MCF 10A (cell line): ENCODE results near the gene THBD. TPM values are rescaled to one million over a fixed set of nuclear protein-coding genes. Genes with fewer than 3 reads are reported as not detected.

Experiments
- BruUV-seq: library from RNA; stranded (reverse); fragments of 400-500 nt; replicated peaks from 2 replicates; lab custom pipeline; 2021; lab: Mats Ljungman, UMichigan
- CTCF ChIA-PET: fragments of 300-600 bp; sonication (Branson Sonifier 250); formaldehyde crosslinking; extraction: SDS; loops from one replicate; lab custom pipeline; 2021; ENCODE audit warnings: antibody characterized with exemption, inconsistent platforms; lab: Yijun Ruan, JAX
- POLR2A ChIA-PET: fragments of 300-600, 350-650 bp; sonication (Branson Sonifier 250); formaldehyde crosslinking; extraction: SDS; loops from one replicate; lab custom pipeline; 2020; ENCODE audit warnings: antibody characterized with exemption, inconsistent platforms; lab: Yijun Ruan, JAX
- DNase-seq: peaks from one replicate; pipeline ENCODE4 v3.0.0-alpha.2; 2018; ENCODE audit not compliant: unreplicated experiment
- H3K27ac Mint-ChIP-seq: one replicate; pipeline ENCODE4 v1.8.0; 2022; ENCODE audit warnings: mild to moderate bottlenecking, low read depth, mixed read lengths; ENCODE audit not compliant: unreplicated experiment
- H3K27me3 Mint-ChIP-seq: one replicate; pipeline ENCODE4 v1.8.0; 2022; ENCODE audit warnings: mixed read lengths; ENCODE audit not compliant: insufficient read depth, unreplicated experiment
- H3K36me3 Mint-ChIP-seq: one replicate; pipeline ENCODE4 v1.8.0; 2022; ENCODE audit warnings: mild to moderate bottlenecking, moderate library complexity, mixed read lengths; ENCODE audit not compliant: insufficient read depth, unreplicated experiment
- H3K4me1 Mint-ChIP-seq: one replicate; pipeline ENCODE4 v1.8.0; 2022; ENCODE audit warnings: mixed read lengths; ENCODE audit not compliant: insufficient read depth, unreplicated experiment
- H3K4me3 Mint-ChIP-seq: one replicate; pipeline ENCODE4 v1.8.0; 2022; ENCODE audit warnings: mild to moderate bottlenecking, moderate library complexity, mixed read lengths; ENCODE audit not compliant: unreplicated experiment
- H3K9me3 Mint-ChIP-seq: one replicate; pipeline ENCODE4 v1.8.0; 2022; ENCODE audit warnings: mixed read lengths; ENCODE audit not compliant: unreplicated experiment
- CTCF ChIP-seq: fragments of 200-600 bp; IDR thresholded peaks from one replicate; pipeline ENCODE4 v1.8.0; 2022; ENCODE audit warnings: antibody characterized with exemption, mild to moderate bottlenecking; ENCODE audit not compliant: unreplicated experiment
- intact Hi-C: fragments of 100-400 bp; cut with micrococcal nuclease; formaldehyde crosslinking; loops from 2 replicates; pipeline ENCODE4 v1.14.1; 2022
- total RNA-seq: library from RNA; stranded (reverse); gene quantifications from 2 replicates; pipeline ENCODE4 v1.2.3, GENCODE V29; 2022

THBD gene
- total RNA-seq, 1 experiment from 2014 or later = 15.4 TPM

- H3K27me3 Mint-ChIP-seq = no peaks in the 10 kb centered on the region
- no peak overlapping the region for H3K27ac Mint-ChIP-seq
- CTCF ChIA-PET = interaction anchor here (0.6 kb wide), 2 partner anchors 113 to 255 kb away, joined by 4 to 6 read pairs; no protein-coding TSS in a partner anchor
- intact Hi-C loops = no loop called here
- no peak overlapping the region for H3K4me3 Mint-ChIP-seq
- no peaks in the 10 kb centered on the region for H3K36me3 Mint-ChIP-seq
- no TSS peak for BruUV-seq
- no peak for DNase-seq
- TF ChIP-seq CTCF = no peak
- H3K9me3 Mint-ChIP-seq = no peaks in the 10 kb centered on the region
- POLR2A ChIA-PET = no interaction called here
- peaks cover 14% of the 10 kb centered on the region for H3K4me1 Mint-ChIP-seq
Measured at GRCh38 chr20:23017516-23017915, 32.0 kb downstream of the THBD start.

DNA sequence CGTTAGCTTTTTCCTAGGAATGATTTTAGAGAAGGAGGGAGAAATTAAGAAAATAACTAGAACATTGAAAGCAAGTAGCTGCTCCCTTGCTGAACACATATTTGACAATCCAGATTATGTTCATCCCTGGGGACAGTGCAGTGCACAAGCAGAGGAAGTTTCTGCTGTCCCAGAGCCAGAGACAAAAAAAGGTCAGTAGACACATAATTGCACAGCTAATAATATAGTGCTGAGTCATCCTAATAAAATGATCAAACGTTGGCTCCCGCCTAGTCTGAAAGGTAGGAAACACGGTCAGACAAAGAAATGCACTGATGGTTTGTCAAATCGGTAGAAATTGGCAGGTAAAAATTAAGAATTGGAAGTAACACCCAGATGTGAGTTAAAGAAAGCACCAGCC lies 36.0 kb downstream of the THBD start:
- peaks cover 12% of the 10 kb centered on the region for H3K4me1 Mint-ChIP-seq
- CTCF ChIA-PET = interaction anchor here (0.6 to 1.8 kb wide), 4 partner anchors 15 to 288 kb away, joined by 3 to 6 read pairs (median 4); no protein-coding TSS in a partner anchor
- intact Hi-C loops = no loop called here

GRCh38 chr20:23011008-23011721 lies 38.3 kb downstream of the THBD start:
- intact Hi-C loops = no loop called here
- BruUV-seq = no TSS peak

More for the DNA sequence above, 36.0 kb downstream of the THBD start:
- POLR2A ChIA-PET = interaction anchor here (0.6 to 1.5 kb wide), 3 partner anchors 32 to 239 kb away, joined by 3 to 8 read pairs (median 3); no protein-coding TSS in a partner anchor
- BruUV-seq = no TSS peak
- Mint-ChIP-seq H3K27ac (no peak overlapping the region), H3K4me3 (no peak overlapping the region), H3K36me3 (no peaks in the 10 kb centered on the region), H3K27me3 (no peaks in the 10 kb centered on the region), H3K9me3 (no peaks in the 10 kb centered on the region)
- DNase-seq = no peak
- no peak for TF ChIP-seq CTCF

More at GRCh38 chr20:23011008-23011721, 38.3 kb downstream of the THBD start:
- POLR2A ChIA-PET = no interaction called here
- no peak overlapping the region for H3K4me3 Mint-ChIP-seq
- CTCF ChIA-PET = interaction anchor here (1.3 kb wide), 1 partner anchor 319 kb away, joined by 3 read pairs; no protein-coding TSS in a partner anchor
- H3K9me3 Mint-ChIP-seq = no peaks in the 10 kb centered on the region
- H3K27me3 Mint-ChIP-seq = no peaks in the 10 kb centered on the region
- peaks cover 12% of the 10 kb centered on the region for H3K4me1 Mint-ChIP-seq
- TF ChIP-seq CTCF = no peak
- no peak for DNase-seq
- H3K36me3 Mint-ChIP-seq = no peaks in the 10 kb centered on the region
- H3K27ac Mint-ChIP-seq = no peak overlapping the region
